GM12874 (cell line): ENCODE measurements around the gene SIDT1.

Experiments used
- TF ChIP-seq, protein P1 (sequence below): IDR thresholded peaks from 2 replicates; pipeline ENCODE4 v1.5.1; 2011; ENCODE audit warnings: low read depth, mild to moderate bottlenecking, control low read depth, low read length, moderate library complexity; ENCODE audit not compliant: insufficient read depth

The SIDT1 gene

DNA sequence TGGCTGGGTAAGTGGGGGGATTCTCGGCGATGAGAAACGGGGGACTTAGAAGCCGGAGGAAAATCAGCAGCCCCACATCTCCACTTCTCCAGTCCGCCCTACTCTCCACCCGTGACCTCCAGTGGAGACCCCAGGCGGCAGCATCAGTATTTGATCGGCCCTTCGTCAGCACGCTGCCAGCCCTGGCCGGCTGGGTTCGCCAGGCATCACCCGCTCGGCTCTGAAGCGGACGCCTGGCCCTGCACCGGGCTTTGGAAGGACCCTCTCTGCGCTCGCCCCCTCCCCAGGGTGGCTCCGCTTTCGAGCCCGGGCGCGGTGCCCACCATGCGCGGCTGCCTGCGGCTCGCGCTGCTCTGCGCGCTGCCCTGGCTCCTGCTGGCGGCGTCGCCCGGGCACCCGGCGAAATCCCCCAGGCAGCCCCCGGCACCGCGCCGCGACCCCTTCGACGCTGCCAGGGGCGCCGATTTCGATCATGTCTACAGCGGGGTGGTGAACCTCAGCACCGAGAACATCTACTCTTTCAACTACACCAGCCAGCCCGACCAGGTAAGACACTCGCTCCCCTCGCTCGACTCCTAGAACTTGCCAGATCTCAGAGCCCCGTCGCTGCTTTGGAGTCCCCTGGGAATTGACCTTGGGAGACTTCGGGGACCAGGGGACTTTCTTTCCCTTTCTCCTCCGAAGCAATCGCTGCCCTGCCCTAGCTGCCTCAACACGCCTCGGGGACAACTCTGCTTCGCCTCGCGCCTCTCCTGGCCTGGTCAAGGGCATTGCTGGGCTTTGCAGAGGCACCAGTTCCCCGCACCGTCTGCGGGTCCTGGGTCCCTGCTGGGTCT lies 561 bp downstream of the SIDT1 start:
- TF ChIP-seq, protein P1, sequence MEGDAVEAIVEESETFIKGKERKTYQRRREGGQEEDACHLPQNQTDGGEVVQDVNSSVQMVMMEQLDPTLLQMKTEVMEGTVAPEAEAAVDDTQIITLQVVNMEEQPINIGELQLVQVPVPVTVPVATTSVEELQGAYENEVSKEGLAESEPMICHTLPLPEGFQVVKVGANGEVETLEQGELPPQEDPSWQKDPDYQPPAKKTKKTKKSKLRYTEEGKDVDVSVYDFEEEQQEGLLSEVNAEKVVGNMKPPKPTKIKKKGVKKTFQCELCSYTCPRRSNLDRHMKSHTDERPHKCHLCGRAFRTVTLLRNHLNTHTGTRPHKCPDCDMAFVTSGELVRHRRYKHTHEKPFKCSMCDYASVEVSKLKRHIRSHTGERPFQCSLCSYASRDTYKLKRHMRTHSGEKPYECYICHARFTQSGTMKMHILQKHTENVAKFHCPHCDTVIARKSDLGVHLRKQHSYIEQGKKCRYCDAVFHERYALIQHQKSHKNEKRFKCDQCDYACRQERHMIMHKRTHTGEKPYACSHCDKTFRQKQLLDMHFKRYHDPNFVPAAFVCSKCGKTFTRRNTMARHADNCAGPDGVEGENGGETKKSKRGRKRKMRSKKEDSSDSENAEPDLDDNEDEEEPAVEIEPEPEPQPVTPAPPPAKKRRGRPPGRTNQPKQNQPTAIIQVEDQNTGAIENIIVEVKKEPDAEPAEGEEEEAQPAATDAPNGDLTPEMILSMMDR: 0 out of 2 replicates have a peak, but pooled peaks have one; percentile 21

DNA sequence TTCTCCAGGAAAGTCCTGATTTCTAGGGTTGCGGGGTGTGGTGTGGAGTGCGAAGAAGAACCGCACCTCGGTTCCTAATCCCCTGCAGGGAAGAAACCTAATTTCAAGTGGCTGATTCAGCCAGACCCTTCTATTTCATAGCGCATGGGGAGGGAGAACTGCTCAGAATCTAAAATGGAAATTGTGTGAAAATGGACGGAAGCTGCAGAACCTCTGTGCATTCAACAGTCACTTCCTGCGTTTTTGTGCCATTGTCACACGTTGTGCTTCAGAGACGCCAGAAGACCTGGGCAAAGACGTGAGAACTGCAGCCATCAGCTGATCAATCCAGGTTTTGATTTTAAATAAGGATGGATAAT lies 1.2 kb downstream of the SIDT1 start:
- TF ChIP-seq, protein P1: no peak

DNA sequence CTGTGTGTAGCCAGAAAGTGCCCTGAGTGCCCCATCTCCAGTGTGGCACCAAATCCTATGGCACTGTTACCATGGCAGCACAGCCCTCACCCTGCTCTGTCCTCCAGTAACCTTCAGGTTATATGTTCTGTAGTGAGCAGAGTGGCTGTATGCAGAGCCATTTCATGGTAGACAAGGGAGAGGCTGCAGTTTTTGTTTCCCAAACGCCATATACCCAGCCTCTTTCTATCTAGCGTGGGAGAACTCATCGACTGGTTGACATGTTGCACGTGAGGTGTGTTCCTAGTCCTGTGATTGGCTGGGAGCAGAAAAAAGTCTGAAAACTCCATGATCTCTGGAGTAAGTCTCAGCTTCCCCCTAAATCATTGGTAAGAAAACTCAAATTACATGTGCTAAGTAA lies 2.0 kb downstream of the SIDT1 start:
- TF ChIP-seq, protein P1: no peak

DNA sequence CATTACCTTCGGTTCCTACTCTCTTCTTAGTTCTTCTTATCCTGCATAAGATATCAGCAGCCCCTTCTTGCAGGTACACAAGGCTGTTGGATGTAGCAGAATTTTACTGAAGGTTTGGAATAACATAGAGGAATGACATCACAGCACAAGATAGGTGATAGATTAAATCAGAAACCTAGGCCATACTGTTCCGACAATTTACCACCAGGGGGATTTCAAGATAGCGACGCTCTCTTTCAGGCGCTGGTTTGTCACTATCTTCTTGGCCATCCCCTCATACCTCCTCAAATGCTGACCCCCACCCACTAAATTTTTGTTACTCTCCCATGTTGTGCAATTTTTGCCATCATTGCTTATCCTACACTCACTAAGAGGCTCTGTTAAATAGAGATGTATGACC lies 3.5 kb downstream of the SIDT1 start:
- TF ChIP-seq, protein P1: 0 out of 2 replicates have a peak, but pooled peaks have one; percentile 12

DNA sequence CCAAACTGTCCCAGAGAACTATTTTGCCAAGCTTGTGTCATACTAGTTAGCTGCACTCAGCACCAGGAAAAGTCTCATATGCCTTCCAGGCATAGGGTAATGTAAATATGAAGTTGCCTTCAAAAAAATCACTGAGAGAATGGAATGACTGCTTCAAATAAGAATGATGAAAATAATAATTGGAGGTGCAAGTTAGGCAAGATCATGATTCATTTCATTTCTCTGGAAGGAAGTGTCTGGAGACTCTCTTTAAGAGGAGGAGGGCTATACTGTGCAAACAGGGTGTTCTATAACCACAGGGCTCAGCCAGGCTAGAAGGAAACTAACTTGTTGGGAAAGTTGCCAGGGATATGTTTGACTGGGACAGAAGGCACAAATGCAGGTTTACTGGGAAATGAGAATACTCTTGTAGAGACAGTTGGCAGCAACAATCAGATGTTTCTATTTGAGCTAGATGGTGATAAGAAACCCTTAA lies 4.3 kb downstream of the SIDT1 start:
- TF ChIP-seq, protein P1: no peak

DNA sequence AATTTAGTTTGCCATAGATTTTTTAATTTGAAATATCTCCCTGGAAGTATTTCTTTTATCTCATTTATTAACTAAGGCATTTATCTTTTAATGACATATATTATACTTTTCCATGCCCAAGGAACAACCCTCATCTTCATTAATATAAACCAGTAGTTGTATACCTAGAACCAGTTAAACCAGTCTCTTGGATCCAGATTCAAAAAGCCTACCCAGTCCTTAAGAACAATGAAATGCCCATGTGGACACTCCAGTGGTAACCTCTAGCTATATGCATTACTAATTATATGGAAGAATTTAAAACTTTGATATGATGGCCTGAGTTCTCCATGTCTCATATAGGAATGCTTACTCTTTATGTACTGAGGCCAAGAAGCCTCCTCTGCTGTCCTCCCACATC lies 4.8 kb downstream of the SIDT1 start:
- TF ChIP-seq, protein P1: no peak

DNA sequence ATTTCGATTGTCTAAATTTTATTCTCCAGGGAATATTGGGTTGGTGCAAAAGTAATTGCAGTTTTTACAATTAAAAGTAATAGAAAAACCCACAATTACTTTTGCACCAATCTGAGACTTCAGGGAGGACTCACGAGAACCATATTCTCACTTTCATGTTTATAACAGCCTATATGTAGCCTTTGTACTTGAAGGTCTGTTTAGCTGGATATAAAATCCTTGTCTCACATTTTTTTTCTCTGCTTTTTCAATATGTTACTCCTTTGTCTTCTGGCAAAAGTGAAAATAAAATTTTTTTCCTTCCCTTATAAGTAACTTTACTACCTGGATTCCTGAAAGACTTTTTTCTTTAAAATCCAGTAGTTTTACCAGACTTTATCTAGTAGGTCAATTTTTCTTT lies 9.2 kb downstream of the SIDT1 start:
- TF ChIP-seq, protein P1: no peak
